HFF-Myc (cell line): ENCODE data around the gene GTSE1.

Experiments used
- DNase-seq: peaks from one replicate; pipeline ENCODE4 v3.0.0-alpha.2; 2011; ENCODE audit warnings: low read depth; ENCODE audit errors: extremely low read depth
- H3K4me3 ChIP-seq: replicated peaks from 2 replicates; pipeline ENCODE4 v1.5.1; 2011; ENCODE audit warnings: low read depth, mild to moderate bottlenecking, control low read depth, low read length
- CTCF ChIP-seq: IDR thresholded peaks from 2 replicates; pipeline ENCODE4 v1.5.1; 2012; ENCODE audit warnings: mild to moderate bottlenecking, low read depth, low read length, control low read depth; ENCODE audit errors: missing control alignments

The GTSE1 gene

GRCh38 chr22:46297151-46297812 lies 612 bp downstream of the GTSE1 start:
- TF ChIP-seq CTCF: no peak
- DNase-seq: no peak
- peak overlapping the region; percentile 87 for H3K4me3 ChIP-seq

GRCh38 chr22:46299101-46299500 lies 2.4 kb downstream of the GTSE1 start:
- no peak for TF ChIP-seq CTCF
- no peak for DNase-seq
- H3K4me3 ChIP-seq: no peak overlapping the region

GRCh38 chr22:46300491-46300890 lies 3.8 kb downstream of the GTSE1 start:
- DNase-seq: no peak
- TF ChIP-seq CTCF: no peak
- H3K4me3 ChIP-seq: no peak overlapping the region

- DNase-seq: no peak
- H3K4me3 ChIP-seq: no peak overlapping the region
- TF ChIP-seq CTCF: no peak
Measured at GRCh38 chr22:46303347-46303965, 6.8 kb downstream of the GTSE1 start.

GRCh38 chr22:46308283-46308988 lies 11.8 kb downstream of the GTSE1 start:
- no peak for TF ChIP-seq CTCF
- DNase-seq: no peak
- H3K4me3 ChIP-seq: no peak overlapping the region

GRCh38 chr22:46309526-46310085 lies 12.9 kb downstream of the GTSE1 start:
- DNase-seq: no peak
- H3K4me3 ChIP-seq: no peak overlapping the region
- no peak for TF ChIP-seq CTCF
